ENCODE results near the gene MTG1. TPM values are rescaled to one million over a fixed set of nuclear protein-coding genes. Genes with fewer than 3 reads are reported as not detected.

MTG1 gene
- total and polyA plus RNA-seq, 2 donors (not counting 1 experiment from before 2014, with no cell fraction given), result 90.0 to 117 TPM

GRCh38 chr10:133461027-133461426 is 67.1 kb downstream of the MTG1 start:
- intact Hi-C loops (cut with micrococcal nuclease), result no loop called here
- Histone ChIP-seq H3K27ac (ENCODE audit: low read length in 2 of 2) (no peak overlapping the region), H3K4me3 (ENCODE audit: control extremely low read depth in 1 of 5, extremely low read depth in 1 of 5, insufficient read depth in 1 of 5, low read depth in 2 of 5, low read length in 4 of 5) (no peak overlapping the region), H4K20me1 (ENCODE audit: control insufficient read depth, insufficient read depth, low read length, poor library complexity, severe bottlenecking) (no peaks in the 10 kb centered on the region), H2AFZ (ENCODE audit: insufficient read depth, low read depth, low read length, poor library complexity, severe bottlenecking) (no peak overlapping the region), H3K79me2 (ENCODE audit: control insufficient read depth, insufficient read depth, low read length) (no peaks in the 10 kb centered on the region), H3K36me3 (replicated peaks in 1 of 2; ENCODE audit: control extremely low read depth in 1 of 2, control insufficient read depth in 1 of 2, extremely low read depth in 1 of 2, insufficient read depth in 2 of 2, low read length in 1 of 2) (no peaks in the 10 kb centered on the region), H3K4me2 (replicated peaks; ENCODE audit: low read depth, low read length, poor library complexity, severe bottlenecking) (no peak overlapping the region), H3K9me3 (ENCODE audit: control extremely low read depth in 1 of 3, control insufficient read depth in 2 of 3, insufficient read depth in 1 of 3, low read length in 2 of 3) (peaks cover 0 to 10% (median 0%) of the 10 kb centered on the region in 3 donors), H3K9ac (ENCODE audit: low read length) (no peak overlapping the region), H3K27me3 (replicated peaks in 1 of 4; ENCODE audit: control extremely low read depth in 1 of 4, control insufficient read depth in 3 of 4, insufficient read depth in 4 of 4, low read length in 3 of 4) (no peaks in the 10 kb centered on the region), H3K4me1 (ENCODE audit: control insufficient read depth in 2 of 2, insufficient read depth in 2 of 2, low read length in 2 of 2) (no peaks in the 10 kb centered on the region)
- no peaks in the 10 kb centered on the region for H3K4me1 Mint-ChIP-seq
- no peak for ATAC-seq (ENCODE audit: low read depth)
- H3K27ac Mint-ChIP-seq, result no peak overlapping the region
- no peak for DNase-seq
- H3K4me3 Mint-ChIP-seq, result no peak overlapping the region
- ChIA-PET POLR2A (no interaction called here), CTCF (no interaction called here)
- WGBS (ENCODE audit: insufficient coverage), result 85% methylated on average over 6 of the region's 7 CpGs
- H3K9me3 Mint-ChIP-seq (ENCODE audit: insufficient read depth), result no peaks in the 10 kb centered on the region
- H3K27me3 Mint-ChIP-seq, result no peaks in the 10 kb centered on the region
- no peak for TF ChIP-seq EZH2 (IDR thresholded peaks at IDR 0.05; ENCODE audit: borderline replicate concordance, insufficient read depth, low read depth, low read length, poor library complexity, severe bottlenecking)
- no peak for TF ChIP-seq CTCF (IDR thresholded peaks at IDR 0.05)

- ATAC-seq (ENCODE audit: low read depth) (no peak), DNase-seq (no peak)
- no peaks in the 10 kb centered on the region for H3K9me3 Mint-ChIP-seq (ENCODE audit: insufficient read depth)
- Histone ChIP-seq H3K27me3 (replicated peaks in 1 of 4; ENCODE audit: control extremely low read depth in 1 of 4, control insufficient read depth in 3 of 4, insufficient read depth in 4 of 4, low read length in 3 of 4) (no peaks in the 10 kb centered on the region), H4K20me1 (ENCODE audit: control insufficient read depth, insufficient read depth, low read length, poor library complexity, severe bottlenecking) (no peaks in the 10 kb centered on the region), H3K9ac (ENCODE audit: low read length) (no peak overlapping the region), H2AFZ (ENCODE audit: insufficient read depth, low read depth, low read length, poor library complexity, severe bottlenecking) (no peak overlapping the region), H3K27ac (ENCODE audit: low read length in 2 of 2) (no peak overlapping the region), H3K36me3 (replicated peaks in 1 of 2; ENCODE audit: control extremely low read depth in 1 of 2, control insufficient read depth in 1 of 2, extremely low read depth in 1 of 2, insufficient read depth in 2 of 2, low read length in 1 of 2) (no peaks in the 10 kb centered on the region), H3K4me1 (ENCODE audit: control insufficient read depth in 2 of 2, insufficient read depth in 2 of 2, low read length in 2 of 2) (no peaks in the 10 kb centered on the region), H3K4me2 (replicated peaks; ENCODE audit: low read depth, low read length, poor library complexity, severe bottlenecking) (no peak overlapping the region), H3K4me3 (ENCODE audit: control extremely low read depth in 1 of 5, extremely low read depth in 1 of 5, insufficient read depth in 1 of 5, low read depth in 2 of 5, low read length in 4 of 5) (no peak overlapping the region), H3K79me2 (ENCODE audit: control insufficient read depth, insufficient read depth, low read length) (no peaks in the 10 kb centered on the region), H3K9me3 (ENCODE audit: control extremely low read depth in 1 of 3, control insufficient read depth in 2 of 3, insufficient read depth in 1 of 3, low read length in 2 of 3) (peaks cover 0 to 10% (median 0%) of the 10 kb centered on the region in 3 donors)
- intact Hi-C loops (cut with micrococcal nuclease), result no loop called here
- no peak overlapping the region for H3K27ac Mint-ChIP-seq
- POLR2A ChIA-PET, result no interaction called here
- H3K4me1 Mint-ChIP-seq, result no peaks in the 10 kb centered on the region
- H3K27me3 Mint-ChIP-seq, result no peaks in the 10 kb centered on the region
- TF ChIP-seq CTCF (IDR thresholded peaks at IDR 0.05) (no peak), EZH2 (IDR thresholded peaks at IDR 0.05; ENCODE audit: borderline replicate concordance, insufficient read depth, low read depth, low read length, poor library complexity, severe bottlenecking) (no peak)
- 83% methylated on average over 8 of the region's 8 CpGs for WGBS (ENCODE audit: insufficient coverage)
- H3K4me3 Mint-ChIP-seq, result no peak overlapping the region
- CTCF ChIA-PET, result no interaction called here
These were observed 67.9 kb downstream of the MTG1 start for GRCh38 chr10:133461841-133462240.

Data from B cell (primary cell).